Caco-2 (cell line): ENCODE results near the gene LMBR1. TPM values are rescaled to one million over a fixed set of nuclear protein-coding genes. Genes with fewer than 3 reads are reported as not detected.
"Not testable (repeated sequence)": the region's sequence is repeated elsewhere in the genome, so short reads cannot be mapped to it uniquely, and the experiment has no call there.

Source experiments
- BruUV-seq: library from RNA; stranded (reverse); fragments of 400-500 nt; replicated peaks from 2 replicates; lab custom pipeline; 2021; lab: Mats Ljungman, UMichigan
- CTCF ChIA-PET: fragments of 300-600 bp; sonication (Branson Sonifier 250); formaldehyde crosslinking; loops from one replicate; lab custom pipeline; 2022; ENCODE audit warnings: antibody characterized with exemption; lab: Charles Lee
- POLR2A ChIA-PET: fragments of 300-600 bp; sonication (Branson Sonifier 250); formaldehyde crosslinking; loops from one replicate; lab custom pipeline; 2022; ENCODE audit warnings: antibody characterized with exemption; lab: Charles Lee
- DNase-seq, 2 experiments: peaks; one replicate each; pipeline versions ENCODE4 v3.0.0 to v3.0.0-alpha.2; 2020 to 2022
- H3K27me3 ChIP-seq: replicated peaks from 2 replicates; pipeline ENCODE4 v1.6.0; 2011; ENCODE audit warnings: low read length; ENCODE audit not compliant: control insufficient read depth, insufficient read depth
- H3K36me3 ChIP-seq: 2 replicates; pipeline ENCODE4 v1.5.1; 2011; ENCODE audit warnings: low read length; ENCODE audit not compliant: control insufficient read depth, insufficient read depth
- H3K4me1 ChIP-seq: fragments of 250-450 bp; sonication (Bioruptor Pico); 2 replicates; pipeline ENCODE4 v1.5.1; 2020; ENCODE audit warnings: mild to moderate bottlenecking
- H3K4me3 ChIP-seq: 2 replicates; pipeline ENCODE4 v1.5.1; 2011; ENCODE audit warnings: low read depth, mild to moderate bottlenecking, control low read depth, low read length
- H3K9me3 ChIP-seq: fragments of 250-450 bp; sonication (Bioruptor Pico); 2 replicates; pipeline ENCODE4 v1.5.1; 2020; ENCODE audit warnings: mild to moderate bottlenecking, moderate library complexity
- H3K27ac Mint-ChIP-seq: one replicate; pipeline ENCODE4 v1.8.0; 2022; ENCODE audit warnings: mixed read lengths; ENCODE audit not compliant: unreplicated experiment
- H3K27me3 Mint-ChIP-seq: one replicate; pipeline ENCODE4 v1.8.0; 2022; ENCODE audit warnings: mixed read lengths; ENCODE audit not compliant: insufficient read depth, unreplicated experiment
- H3K36me3 Mint-ChIP-seq: one replicate; pipeline ENCODE4 v1.8.0; 2022; ENCODE audit warnings: mild to moderate bottlenecking, mixed read lengths; ENCODE audit not compliant: insufficient read depth, unreplicated experiment
- H3K4me1 Mint-ChIP-seq: one replicate; pipeline ENCODE4 v1.8.0; 2022; ENCODE audit warnings: low read depth, mixed read lengths; ENCODE audit not compliant: unreplicated experiment
- H3K4me3 Mint-ChIP-seq: one replicate; pipeline ENCODE4 v1.8.0; 2022; ENCODE audit warnings: mild to moderate bottlenecking, moderate library complexity, mixed read lengths; ENCODE audit not compliant: unreplicated experiment
- H3K9me3 Mint-ChIP-seq: one replicate; pipeline ENCODE4 v1.8.0; 2022; ENCODE audit warnings: mixed read lengths; ENCODE audit not compliant: unreplicated experiment
- CTCF ChIP-seq, 2 experiments: fragments of 200-600 bp in 1 of 2; IDR thresholded peaks; 1 replicate in 1 of 2; 2 replicates in 1 of 2; pipeline versions ENCODE4 v1.5.1 to v1.8.0; 2011 to 2022; ENCODE audit warnings: antibody characterized with exemption in 1 of 2, control low read depth in 1 of 2, inconsistent platforms in 1 of 2, low read depth in 1 of 2, low read length in 1 of 2, mild to moderate bottlenecking in 1 of 2, moderate library complexity in 1 of 2; ENCODE audit not compliant: insufficient read depth in 1 of 2, severe bottlenecking in 1 of 2, unreplicated experiment in 1 of 2
- intact Hi-C: fragments of 100-400 bp; cut with micrococcal nuclease; formaldehyde crosslinking; loops from one replicate; pipeline ENCODE4 v1.10.0; 2022; ENCODE audit not compliant: unreplicated experiment
- total RNA-seq: library from RNA; stranded (reverse); gene quantifications from 2 replicates; pipeline ENCODE4 v1.2.3, GENCODE V29; 2022

Gene LMBR1
- total RNA-seq, 1 experiment from 2014 or later, result 77.9 TPM

GRCh38 chr7:156920076-156920475, 27.1 kb upstream of the LMBR1 start:
- Histone ChIP-seq H3K36me3 (no peaks in the 10 kb centered on the region), H3K4me3 (no peak overlapping the region), H3K4me1 (no peaks in the 10 kb centered on the region), H3K9me3 (peaks cover 4% of the 10 kb centered on the region; the same call in 1 of the 2 replicates), H3K27me3 (no peaks in the 10 kb centered on the region)
- POLR2A ChIA-PET, result no interaction called here
- BruUV-seq, result no TSS peak
- Mint-ChIP-seq H3K27me3 (no peaks in the 10 kb centered on the region), H3K27ac (no peak overlapping the region), H3K9me3 (no peaks in the 10 kb centered on the region), H3K4me3 (no peak overlapping the region), H3K4me1 (no peaks in the 10 kb centered on the region), H3K36me3 (no peaks in the 10 kb centered on the region)
- no peak for TF ChIP-seq CTCF (IDR thresholded peaks at IDR 0.05; ENCODE audit: insufficient read depth in 1 of 2, low read depth in 1 of 2, low read length in 1 of 2, severe bottlenecking in 1 of 2, unreplicated experiment in 1 of 2)
- no peak for DNase-seq
- CTCF ChIA-PET, result no interaction called here
- intact Hi-C loops, result no loop called here

- no peak overlapping the region for H3K4me3 Mint-ChIP-seq
- Histone ChIP-seq H3K27me3 (no peaks in the 10 kb centered on the region), H3K9me3 (peaks cover 4% of the 10 kb centered on the region; the same call in 1 of the 2 replicates), H3K4me1 (no peaks in the 10 kb centered on the region), H3K36me3 (no peaks in the 10 kb centered on the region), H3K4me3 (no peak overlapping the region)
- BruUV-seq, result no TSS peak
- no peaks in the 10 kb centered on the region for H3K4me1 Mint-ChIP-seq
- no peak for TF ChIP-seq CTCF (IDR thresholded peaks at IDR 0.05; ENCODE audit: insufficient read depth in 1 of 2, low read depth in 1 of 2, low read length in 1 of 2, severe bottlenecking in 1 of 2, unreplicated experiment in 1 of 2)
- no peak for DNase-seq
- H3K27ac Mint-ChIP-seq, result no peak overlapping the region
- CTCF ChIA-PET, result no interaction called here
- peaks cover 2% of the 10 kb centered on the region for H3K9me3 Mint-ChIP-seq
- intact Hi-C loops, result no loop called here
- H3K36me3 Mint-ChIP-seq, result no peaks in the 10 kb centered on the region
- POLR2A ChIA-PET, result no interaction called here
- H3K27me3 Mint-ChIP-seq, result no peaks in the 10 kb centered on the region
These were observed 26.2 kb upstream of the LMBR1 start for GRCh38 chr7:156919132-156919713.

- no peaks in the 10 kb centered on the region for H3K4me1 Mint-ChIP-seq
- POLR2A ChIA-PET, result no interaction called here
- no peak for TF ChIP-seq CTCF (IDR thresholded peaks at IDR 0.05; ENCODE audit: insufficient read depth in 1 of 2, low read depth in 1 of 2, low read length in 1 of 2, severe bottlenecking in 1 of 2, unreplicated experiment in 1 of 2)
- no peak for DNase-seq
- peaks cover 8% of the 10 kb centered on the region for H3K9me3 Mint-ChIP-seq
- CTCF ChIA-PET, result no interaction called here
- H3K27ac Mint-ChIP-seq, result no peak overlapping the region
- BruUV-seq, result no TSS peak
- no peaks in the 10 kb centered on the region for H3K36me3 Mint-ChIP-seq
- H3K4me1 ChIP-seq, result no peaks in the 10 kb centered on the region
- peaks cover 4% of the 10 kb centered on the region; the same call in 1 of the 2 replicates for H3K9me3 ChIP-seq
- intact Hi-C loops, result no loop called here
- no peak overlapping the region for H3K4me3 Mint-ChIP-seq
- no peaks in the 10 kb centered on the region for H3K36me3 ChIP-seq
- H3K27me3 ChIP-seq, result no peaks in the 10 kb centered on the region
- no peak overlapping the region for H3K4me3 ChIP-seq
- peaks cover 2% of the 10 kb centered on the region for H3K27me3 Mint-ChIP-seq
These were observed 25.7 kb upstream of the LMBR1 start for GRCh38 chr7:156918635-156919034.

GRCh38 chr7:156909574-156910252, 16.7 kb upstream of the LMBR1 start:
- H3K4me1 Mint-ChIP-seq, BruUV-seq, CTCF ChIA-PET, H3K36me3 ChIP-seq, H3K36me3 Mint-ChIP-seq, H3K4me3 Mint-ChIP-seq, H3K27me3 ChIP-seq, H3K9me3 Mint-ChIP-seq, DNase-seq, H3K27me3 Mint-ChIP-seq, H3K4me3 ChIP-seq, H3K27ac Mint-ChIP-seq, H3K9me3 ChIP-seq, H3K4me1 ChIP-seq, POLR2A ChIA-PET: not testable (repeated sequence)
- intact Hi-C loops, result loop anchor here (1.0 to 5.0 kb wide), 3 partner anchors 37 to 341 kb away; partner anchors contain the start of gene UBE3C
